Measurements from ENCODE around the gene PATL2. TPM values are rescaled to one million over a fixed set of nuclear protein-coding genes. Genes with fewer than 3 reads are reported as not detected.

PATL2 gene
- total RNA-seq, 1 donor from 2014 or later: 3.2 TPM

Other genes with a start within 250 kb of the PATL2 start
- 92.7 TPM for gene EIF3J, start 174.2 kb downstream of the PATL2 start, total RNA-seq
- gene SPG11, start 47.7 kb downstream of the PATL2 start, total RNA-seq: 43.8 TPM
- 1,025 TPM for gene B2M, start 194 bp upstream of the PATL2 start, total RNA-seq
- gene TRIM69, start 25.2 kb upstream of the PATL2 start, total RNA-seq: 53.9 TPM
- gene TERB2, start 245.4 kb upstream of the PATL2 start, total RNA-seq: not detected